ENCODE measurements around the gene DPEP3. TPM values are rescaled to one million over a fixed set of nuclear protein-coding genes. Genes with fewer than 3 reads are reported as not detected.

Gene DPEP3
- total RNA-seq, 2 donors from 2014 or later = not detected

DNA sequence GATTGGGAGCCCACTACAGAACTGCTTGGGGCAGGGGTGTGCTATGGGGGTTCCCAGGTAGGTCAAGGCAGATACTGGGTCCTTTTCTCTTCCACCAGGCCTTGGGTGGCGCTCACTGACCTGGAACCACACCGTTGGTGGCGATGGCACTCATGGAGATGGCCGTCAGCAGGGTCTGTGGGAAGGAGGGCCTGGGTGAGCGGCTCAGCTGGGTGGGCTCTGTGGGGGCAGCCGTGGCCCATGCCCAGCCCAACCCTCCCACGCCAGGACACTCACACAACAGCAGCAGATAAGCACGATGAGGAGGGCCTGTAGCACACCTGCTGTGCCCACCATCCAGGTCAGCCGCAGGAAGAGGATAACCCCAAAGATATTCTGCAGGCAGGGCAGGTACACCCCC, 22.7 kb downstream of the DPEP3 start:
- Histone ChIP-seq H3K27me3 (no peaks in the 10 kb centered on the region), H3K9me3 (no peaks in the 10 kb centered on the region), H3K36me3 (no peaks in the 10 kb centered on the region), H3K27ac (no peak overlapping the region), H3K9ac (ENCODE audit: low read depth in 2 of 2, low read length in 2 of 2) (no peak overlapping the region), H3K4me3 (no peak overlapping the region), H3K4me1 (no peaks in the 10 kb centered on the region)
- intact Hi-C loops (cut with DNase I) = no loop called here
- TF ChIP-seq, protein P1, sequence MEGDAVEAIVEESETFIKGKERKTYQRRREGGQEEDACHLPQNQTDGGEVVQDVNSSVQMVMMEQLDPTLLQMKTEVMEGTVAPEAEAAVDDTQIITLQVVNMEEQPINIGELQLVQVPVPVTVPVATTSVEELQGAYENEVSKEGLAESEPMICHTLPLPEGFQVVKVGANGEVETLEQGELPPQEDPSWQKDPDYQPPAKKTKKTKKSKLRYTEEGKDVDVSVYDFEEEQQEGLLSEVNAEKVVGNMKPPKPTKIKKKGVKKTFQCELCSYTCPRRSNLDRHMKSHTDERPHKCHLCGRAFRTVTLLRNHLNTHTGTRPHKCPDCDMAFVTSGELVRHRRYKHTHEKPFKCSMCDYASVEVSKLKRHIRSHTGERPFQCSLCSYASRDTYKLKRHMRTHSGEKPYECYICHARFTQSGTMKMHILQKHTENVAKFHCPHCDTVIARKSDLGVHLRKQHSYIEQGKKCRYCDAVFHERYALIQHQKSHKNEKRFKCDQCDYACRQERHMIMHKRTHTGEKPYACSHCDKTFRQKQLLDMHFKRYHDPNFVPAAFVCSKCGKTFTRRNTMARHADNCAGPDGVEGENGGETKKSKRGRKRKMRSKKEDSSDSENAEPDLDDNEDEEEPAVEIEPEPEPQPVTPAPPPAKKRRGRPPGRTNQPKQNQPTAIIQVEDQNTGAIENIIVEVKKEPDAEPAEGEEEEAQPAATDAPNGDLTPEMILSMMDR (IDR thresholded peaks at IDR 0.05) = no peak
- DNase-seq = no peak

DNA sequence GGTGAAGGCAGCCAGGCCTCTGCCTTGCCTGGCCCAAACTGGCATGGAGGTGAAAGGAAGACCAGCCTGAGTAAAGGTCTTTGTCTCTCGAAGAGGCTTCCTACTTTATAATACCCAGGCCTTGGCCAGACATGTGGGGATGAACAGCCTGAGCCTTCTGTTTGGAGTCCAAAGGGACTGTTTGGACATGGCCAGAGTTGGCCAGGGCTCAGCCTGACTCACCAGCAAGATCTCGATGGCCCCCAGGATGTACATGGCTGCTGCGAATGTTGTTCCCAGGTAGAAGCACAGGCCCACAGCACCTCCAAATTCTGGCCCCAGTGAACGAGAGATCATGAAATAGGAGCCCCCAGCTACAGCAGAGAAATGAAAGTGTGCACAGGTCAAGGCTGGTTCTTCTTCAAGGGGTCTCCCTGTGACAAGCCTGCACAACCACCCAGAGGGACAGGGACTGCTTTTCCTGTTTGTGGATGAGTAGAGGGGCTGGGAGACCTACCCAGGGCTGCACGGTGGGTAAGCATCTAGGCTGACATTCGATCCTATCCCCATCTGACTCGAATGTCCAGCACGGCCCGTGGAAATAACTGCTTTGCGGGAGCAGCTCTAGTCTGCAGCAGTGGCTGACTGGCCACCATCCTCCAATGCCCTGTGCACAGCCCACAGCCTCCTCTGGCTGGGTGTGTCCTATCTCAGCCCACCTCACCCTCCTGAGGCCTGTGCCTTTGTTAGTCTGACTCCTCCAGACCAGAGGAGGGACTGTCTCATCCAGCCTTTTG, 25.7 kb downstream of the DPEP3 start:
- TF ChIP-seq, protein P1 (IDR thresholded peaks at IDR 0.05) = no peak
- H3K27ac ChIP-seq = no peak overlapping the region
- no peaks in the 10 kb centered on the region for H3K36me3 ChIP-seq
- H3K27me3 ChIP-seq = no peaks in the 10 kb centered on the region
- intact Hi-C loops (cut with DNase I) = no loop called here
- no peak overlapping the region for H3K4me3 ChIP-seq
- DNase-seq = no peak
- H3K9me3 ChIP-seq = no peaks in the 10 kb centered on the region
- no peaks in the 10 kb centered on the region for H3K4me1 ChIP-seq
- no peak overlapping the region for H3K9ac ChIP-seq (ENCODE audit: low read depth in 2 of 2, low read length in 2 of 2)

GRCh38 chr16:67953641-67954375, 26.5 kb downstream of the DPEP3 start:
- no peaks in the 10 kb centered on the region for H3K36me3 ChIP-seq
- no peak for DNase-seq
- intact Hi-C loops (cut with DNase I) = no loop called here
- no peaks in the 10 kb centered on the region for H3K9me3 ChIP-seq
- no peak overlapping the region for H3K4me3 ChIP-seq
- H3K27ac ChIP-seq = no peak overlapping the region
- TF ChIP-seq, protein P1 (IDR thresholded peaks at IDR 0.05) = no peak
- no peak overlapping the region for H3K9ac ChIP-seq (ENCODE audit: low read depth in 2 of 2, low read length in 2 of 2)
- no peaks in the 10 kb centered on the region for H3K27me3 ChIP-seq
- H3K4me1 ChIP-seq = no peaks in the 10 kb centered on the region

DNA sequence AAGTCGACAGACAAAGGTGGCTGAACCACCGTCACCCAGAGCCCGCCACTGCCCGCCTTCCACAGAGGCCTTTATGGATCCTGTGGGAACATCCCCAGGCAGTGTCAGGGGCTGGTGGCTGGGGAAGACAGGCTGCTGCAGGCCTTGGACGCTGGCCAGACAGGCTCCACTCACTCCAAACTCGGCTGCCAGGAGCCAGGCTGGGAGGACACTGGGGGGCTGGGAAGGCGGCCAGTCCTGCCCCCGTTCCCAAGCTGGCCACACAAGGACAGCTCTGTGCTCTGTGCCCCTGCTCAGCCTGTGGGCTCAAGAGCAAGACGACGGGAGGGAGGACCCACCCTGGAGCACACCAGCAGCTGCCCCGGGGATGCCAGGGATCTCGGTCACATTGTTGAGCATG, 28.8 kb downstream of the DPEP3 start:
- Histone ChIP-seq H3K36me3 (no peaks in the 10 kb centered on the region), H3K4me1 (no peaks in the 10 kb centered on the region), H3K27me3 (no peaks in the 10 kb centered on the region), H3K9ac (ENCODE audit: low read depth in 2 of 2, low read length in 2 of 2) (no peak overlapping the region), H3K4me3 (no peak overlapping the region), H3K27ac (no peak overlapping the region), H3K9me3 (no peaks in the 10 kb centered on the region)
- intact Hi-C loops (cut with DNase I) = no loop called here
- DNase-seq = no peak
- TF ChIP-seq, protein P1 (IDR thresholded peaks at IDR 0.05) = no peak

DNA sequence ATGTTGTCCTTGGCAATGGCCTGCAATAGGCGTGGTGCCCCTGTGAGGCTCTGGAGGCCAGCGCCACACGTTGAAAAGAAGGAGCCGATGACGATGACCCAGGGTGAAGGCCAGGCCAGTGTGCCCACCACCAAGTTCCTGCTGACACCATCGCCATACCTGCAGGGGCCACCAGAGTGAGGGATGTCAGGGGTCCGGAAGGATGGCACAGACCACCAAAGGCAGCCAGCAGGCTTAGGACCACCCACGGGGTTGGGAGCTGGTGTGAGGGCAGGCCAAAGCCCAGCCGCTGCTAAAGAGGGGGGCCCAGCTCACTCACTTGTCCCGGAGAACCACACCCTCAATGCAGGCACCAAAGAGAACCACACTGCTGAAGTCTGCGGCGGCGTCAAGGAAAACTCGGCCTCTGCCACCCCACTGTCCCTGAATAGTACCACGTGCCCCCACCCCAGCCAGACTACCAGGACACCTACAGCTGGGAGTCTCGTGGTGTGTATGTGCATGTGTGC, 29.9 kb downstream of the DPEP3 start:
- TF ChIP-seq, protein P1 (IDR thresholded peaks at IDR 0.05) = no peak
- Histone ChIP-seq H3K4me1 (no peaks in the 10 kb centered on the region), H3K27me3 (no peaks in the 10 kb centered on the region), H3K9ac (ENCODE audit: low read depth in 2 of 2, low read length in 2 of 2) (no peak overlapping the region), H3K4me3 (no peak overlapping the region), H3K9me3 (no peaks in the 10 kb centered on the region), H3K27ac (no peak overlapping the region), H3K36me3 (peaks cover 4% of the 10 kb centered on the region)
- intact Hi-C loops (cut with DNase I) = no loop called here
- no peak for DNase-seq

Data from colonic mucosa (tissue), 4 donors.